ENCODE results near the gene TLCD1.

The TLCD1 gene

GRCh38 chr17:28726226-28726626 is at the start of gene TLCD1:
Gene TLCD1, minus strand, starts transcription at chr17:28726233. Its CDS starts 136 bp downstream, at chr17:28726097.
- DNase-seq = peak; percentile 33 to 61

- no peak for DNase-seq
Measured at GRCh38 chr17:28774206-28774605, 48.2 kb upstream of the TLCD1 start.

- no peak for DNase-seq
Measured at GRCh38 chr17:28773736-28774135, 47.7 kb upstream of the TLCD1 start.

- DNase-seq = no peak
Measured at GRCh38 chr17:28765038-28765437, 39.0 kb upstream of the TLCD1 start.

GRCh38 chr17:28763804-28764266 is 37.8 kb upstream of the TLCD1 start:
- peak; percentile 30 to 46 for DNase-seq

- DNase-seq = no peak
Measured at GRCh38 chr17:28763137-28763799, 37.2 kb upstream of the TLCD1 start.

- no peak for DNase-seq
Measured at GRCh38 chr17:28760601-28761562, 34.8 kb upstream of the TLCD1 start.

GRCh38 chr17:28759256-28759865 is 33.3 kb upstream of the TLCD1 start:
- DNase-seq = no peak

GRCh38 chr17:28758411-28759121 is 32.5 kb upstream of the TLCD1 start:
- DNase-seq = no peak

GRCh38 chr17:28756049-28756804 is 30.2 kb upstream of the TLCD1 start:
- no peak for DNase-seq

- DNase-seq = no peak
Measured at GRCh38 chr17:28755486-28755885, 29.5 kb upstream of the TLCD1 start.

GRCh38 chr17:28751600-28752366 is 25.8 kb upstream of the TLCD1 start:
- DNase-seq = no peak

- peak; percentile 78 to 87 for DNase-seq
Measured at GRCh38 chr17:28750178-28751047, 24.4 kb upstream of the TLCD1 start.

GRCh38 chr17:28749516-28750177 is 23.6 kb upstream of the TLCD1 start:
- no peak for DNase-seq

GRCh38 chr17:28748852-28749515 is 23.0 kb upstream of the TLCD1 start:
- DNase-seq = no peak

- no peak for DNase-seq
Measured at GRCh38 chr17:28747801-28748750, 22.0 kb upstream of the TLCD1 start.

GRCh38 chr17:28747051-28747691 is 21.1 kb upstream of the TLCD1 start:
- DNase-seq = no peak

Data from NCI-H187 (cell line).